Osteoblast (primary cell): Measurements from ENCODE around the gene RNASET2. TPM values are rescaled to one million over a fixed set of nuclear protein-coding genes. Genes with fewer than 3 reads are reported as not detected.
"Not testable (repeated sequence)": the region's sequence is repeated elsewhere in the genome, so short reads cannot be mapped to it uniquely, and the experiment has no call there.

ENCODE experiments used
- DNase-seq: peaks from one replicate; pipeline ENCODE4 v3.0.0; 2011; ENCODE audit warnings: low spot score, mixed read lengths; ENCODE audit not compliant: insufficient read length; ENCODE audit errors: missing footprints
- H2AFZ ChIP-seq: 2 replicates; pipeline ENCODE4 v1.6.0; 2011; ENCODE audit warnings: mild to moderate bottlenecking, low read length
- H3K27ac ChIP-seq: 2 replicates; pipeline ENCODE4 v1.5.1; 2011; ENCODE audit warnings: mild to moderate bottlenecking, low read depth, low read length, moderate library complexity
- H3K27me3 ChIP-seq: 2 replicates; pipeline ENCODE4 v1.6.0; 2012; ENCODE audit warnings: mild to moderate bottlenecking, control low read depth, inconsistent platforms, low read length, moderate library complexity; ENCODE audit not compliant: insufficient read depth
- H3K36me3 ChIP-seq: 2 replicates; pipeline ENCODE4 v1.5.1; 2011; ENCODE audit warnings: mild to moderate bottlenecking, low read length, control low read depth, moderate library complexity; ENCODE audit not compliant: insufficient read depth
- H3K4me1 ChIP-seq: 2 replicates; pipeline ENCODE4 v1.5.1; 2011; ENCODE audit warnings: mild to moderate bottlenecking, low read length, control low read depth, moderate library complexity; ENCODE audit not compliant: insufficient read depth
- H3K4me2 ChIP-seq: 2 replicates; pipeline ENCODE4 v1.6.0; 2011; ENCODE audit warnings: mild to moderate bottlenecking, low read length; ENCODE audit not compliant: insufficient read depth
- H3K4me3 ChIP-seq: fragments of 200-600 bp; sonication (generic); 3 replicates; pipeline ENCODE4 v1.5.1; 2012; ENCODE audit warnings: mild to moderate bottlenecking, low read length, inconsistent platforms; ENCODE audit not compliant: insufficient read depth
- H3K79me2 ChIP-seq: 2 replicates; pipeline ENCODE4 v1.6.0; 2012; ENCODE audit warnings: mild to moderate bottlenecking, low read length, control low read depth, inconsistent platforms; ENCODE audit not compliant: insufficient read depth
- H3K9me3 ChIP-seq: 2 replicates; pipeline ENCODE4 v1.5.1; 2011; ENCODE audit warnings: low read depth, low read length, control low read depth
- H4K20me1 ChIP-seq: 2 replicates; pipeline ENCODE4 v1.6.0; 2012; ENCODE audit warnings: mild to moderate bottlenecking, low read length, control low read depth; ENCODE audit not compliant: insufficient read depth
- small RNA-seq: library from RNA; depleted of rRNA; stranded (forward); fragments of <200 nt; gene quantifications from one replicate; pipeline ENCODE3, GENCODE V24; 2012
- total RNA-seq: library from RNA; depleted of rRNA; stranded (reverse); fragments of >200 nt; gene quantifications from 2 replicates; pipeline ENCODE4 v1.2.3, GENCODE V29; 2012
- TF ChIP-seq, protein P1 (sequence below): IDR thresholded peaks from 2 replicates; pipeline ENCODE4 v1.5.1; 2011; ENCODE audit warnings: mild to moderate bottlenecking, low read depth, low read length, moderate library complexity; ENCODE audit errors: extremely low read depth

The RNASET2 gene
- total RNA-seq, 1 donor, result 47.8 TPM

DNA sequence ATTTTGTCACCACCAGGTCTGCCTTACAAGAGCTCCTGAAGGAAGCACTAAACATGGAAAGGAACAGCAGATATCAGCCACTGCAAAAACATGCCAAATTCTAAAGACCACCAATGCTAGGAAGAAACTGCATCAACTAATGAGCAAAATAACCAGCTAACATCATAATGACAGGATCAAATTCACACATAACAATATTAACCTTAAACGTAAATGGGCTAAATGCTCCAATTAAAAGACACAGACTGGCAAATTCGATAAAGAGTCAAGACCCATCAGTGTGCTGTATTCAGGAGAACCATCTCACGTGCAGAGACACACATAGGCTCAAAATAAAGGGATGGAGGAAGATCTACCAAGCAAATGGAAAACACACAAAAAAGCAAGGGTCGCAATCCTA, 69.6 kb downstream of the RNASET2 start:
- not testable (repeated sequence) for H3K4me1 ChIP-seq, H3K79me2 ChIP-seq, H3K27ac ChIP-seq, H3K36me3 ChIP-seq, H3K9me3 ChIP-seq, H3K4me3 ChIP-seq, H3K4me2 ChIP-seq, DNase-seq, H4K20me1 ChIP-seq, H2AFZ ChIP-seq, H3K27me3 ChIP-seq

DNA sequence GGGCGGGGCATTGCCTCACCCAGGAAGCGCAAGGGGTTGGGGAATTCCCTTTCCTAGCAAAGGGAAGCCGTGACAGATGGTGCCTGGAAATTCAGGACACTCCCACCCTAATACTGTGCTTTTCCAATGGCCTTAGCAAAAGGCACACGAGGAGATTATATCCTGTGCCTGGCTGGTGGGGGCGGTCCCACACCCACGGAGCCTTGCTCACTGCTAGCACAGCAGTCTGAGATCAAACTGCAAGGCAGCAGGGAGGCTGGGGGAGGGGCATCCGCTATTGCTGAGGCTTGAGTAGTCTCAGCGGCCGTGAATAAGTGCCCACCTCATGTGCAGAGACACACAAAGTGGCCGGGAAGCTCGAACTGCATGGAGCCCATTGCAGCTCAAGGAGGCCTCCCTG, 71.4 kb downstream of the RNASET2 start:
- H3K4me3 ChIP-seq, DNase-seq, H3K36me3 ChIP-seq, H3K79me2 ChIP-seq, H3K4me1 ChIP-seq, H3K4me2 ChIP-seq, H4K20me1 ChIP-seq, H2AFZ ChIP-seq, H3K27me3 ChIP-seq, H3K27ac ChIP-seq, H3K9me3 ChIP-seq: not testable (repeated sequence)

DNA sequence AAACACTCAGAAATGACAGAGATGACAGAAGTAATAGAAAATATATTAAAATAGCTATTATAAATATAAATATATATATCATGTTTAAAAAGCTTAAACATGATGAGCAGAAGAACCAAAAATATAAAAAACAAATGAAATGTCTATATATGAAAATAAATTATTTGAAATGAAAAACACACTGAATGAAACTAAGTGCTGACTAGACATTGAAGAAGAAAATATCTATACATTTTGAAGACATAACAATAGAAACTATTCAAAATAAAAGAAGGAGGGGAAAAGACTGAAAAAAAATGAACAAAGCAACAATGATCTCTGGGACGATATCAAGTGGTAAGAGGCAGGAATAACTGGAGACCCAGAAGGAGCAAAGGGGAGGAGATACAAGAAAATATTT, 76.8 kb downstream of the RNASET2 start:
- Histone ChIP-seq H3K27ac (no peak overlapping the region), H4K20me1 (no peaks in the 10 kb centered on the region), H3K4me1 (no peaks in the 10 kb centered on the region), H3K4me3 (no peak overlapping the region), H3K4me2 (no peak overlapping the region), H3K79me2 (no peaks in the 10 kb centered on the region), H3K36me3 (no peaks in the 10 kb centered on the region), H3K9me3 (no peaks in the 10 kb centered on the region), H2AFZ (no peak overlapping the region), H3K27me3 (peaks cover under 1% of the 10 kb centered on the region)
- TF ChIP-seq, protein P1, sequence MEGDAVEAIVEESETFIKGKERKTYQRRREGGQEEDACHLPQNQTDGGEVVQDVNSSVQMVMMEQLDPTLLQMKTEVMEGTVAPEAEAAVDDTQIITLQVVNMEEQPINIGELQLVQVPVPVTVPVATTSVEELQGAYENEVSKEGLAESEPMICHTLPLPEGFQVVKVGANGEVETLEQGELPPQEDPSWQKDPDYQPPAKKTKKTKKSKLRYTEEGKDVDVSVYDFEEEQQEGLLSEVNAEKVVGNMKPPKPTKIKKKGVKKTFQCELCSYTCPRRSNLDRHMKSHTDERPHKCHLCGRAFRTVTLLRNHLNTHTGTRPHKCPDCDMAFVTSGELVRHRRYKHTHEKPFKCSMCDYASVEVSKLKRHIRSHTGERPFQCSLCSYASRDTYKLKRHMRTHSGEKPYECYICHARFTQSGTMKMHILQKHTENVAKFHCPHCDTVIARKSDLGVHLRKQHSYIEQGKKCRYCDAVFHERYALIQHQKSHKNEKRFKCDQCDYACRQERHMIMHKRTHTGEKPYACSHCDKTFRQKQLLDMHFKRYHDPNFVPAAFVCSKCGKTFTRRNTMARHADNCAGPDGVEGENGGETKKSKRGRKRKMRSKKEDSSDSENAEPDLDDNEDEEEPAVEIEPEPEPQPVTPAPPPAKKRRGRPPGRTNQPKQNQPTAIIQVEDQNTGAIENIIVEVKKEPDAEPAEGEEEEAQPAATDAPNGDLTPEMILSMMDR, result no peak
- no peak for DNase-seq

Small RNA genes lying within 50 kb of the gene (small RNA-seq; reads per million reads assigned to genes)
- not detected for gene MIR3939

Other genes starting within 250 kb of the RNASET2 start
- gene CEP43, start 42.8 kb upstream of the RNASET2 start, total RNA-seq, result 19.4 and 19.5 TPM in 2 replicates
- not detected in 2 replicates for gene CCR6, start 166.5 kb upstream of the RNASET2 start, total RNA-seq
- not detected in 2 replicates for gene GPR31, start 201.4 kb upstream of the RNASET2 start, total RNA-seq